Right renal cortex interstitium (tissue), 3 donors: ENCODE data around the gene CLCF1. TPM values are rescaled to one million over a fixed set of nuclear protein-coding genes. Genes with fewer than 3 reads are reported as not detected.

Source experiments
- DNase-seq, 3 donors: peaks; one replicate each; pipeline ENCODE4 v3.0.0-alpha.2; 2013; ENCODE audit warnings: low read depth in 3 of 3, low spot score in 2 of 3
- polyA plus RNA-seq, 3 donors: library from polyadenylated mRNA; unstranded; fragments of 120-200 nt; gene quantifications; one replicate each; pipeline ENCODE4 v1.2.1, GENCODE V29; 2013; ENCODE audit not compliant: insufficient read length in 3 of 3

CLCF1 gene
- polyA plus RNA-seq, 3 donors = 4.2 to 4.8 (median 4.5) TPM

- DNase-seq = no peak
Measured at GRCh38 chr11:67396587-67397389, 23.4 kb upstream of the CLCF1 start.

DNA sequence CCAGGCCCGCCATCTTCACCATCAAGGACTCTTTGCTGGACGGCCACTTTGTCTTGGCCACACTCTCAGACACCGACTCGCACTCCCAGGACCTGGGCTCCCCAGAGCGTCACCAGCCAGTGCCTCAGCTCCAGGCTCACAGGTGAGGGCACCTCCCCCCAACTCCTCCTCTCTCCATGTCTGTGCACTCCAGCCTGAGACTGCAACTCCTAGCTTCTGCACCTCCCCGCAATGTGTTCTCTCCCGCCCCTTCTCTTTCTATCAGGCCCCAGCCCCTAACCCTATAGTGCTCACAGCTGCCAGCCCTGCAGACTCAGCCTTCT, 22.8 kb upstream of the CLCF1 start:
- no peak for DNase-seq

- DNase-seq = no peak
Measured at GRCh38 chr11:67395555-67396258, 22.3 kb upstream of the CLCF1 start.

GRCh38 chr11:67393990-67394389, 20.6 kb upstream of the CLCF1 start:
- DNase-seq = no peak

DNA sequence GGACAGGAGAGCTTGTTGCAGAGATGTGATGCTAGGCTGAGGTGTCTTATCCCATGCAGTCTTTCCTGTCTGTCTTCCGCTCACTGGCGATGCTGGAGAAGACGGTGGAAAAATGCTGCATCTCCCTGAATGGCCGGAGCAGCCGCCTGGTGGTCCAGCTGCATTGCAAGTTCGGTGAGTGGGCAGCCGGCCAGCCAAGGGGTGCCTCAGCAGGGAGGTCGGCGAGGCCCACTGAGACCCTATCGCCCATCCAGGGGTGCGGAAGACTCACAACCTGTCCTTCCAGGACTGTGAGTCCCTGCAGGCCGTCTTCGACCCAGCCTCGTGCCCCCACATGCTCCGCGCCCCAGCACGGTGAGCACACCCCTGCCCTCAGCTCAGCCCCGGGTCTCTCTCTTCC, 20.0 kb upstream of the CLCF1 start:
- DNase-seq = no peak

DNA sequence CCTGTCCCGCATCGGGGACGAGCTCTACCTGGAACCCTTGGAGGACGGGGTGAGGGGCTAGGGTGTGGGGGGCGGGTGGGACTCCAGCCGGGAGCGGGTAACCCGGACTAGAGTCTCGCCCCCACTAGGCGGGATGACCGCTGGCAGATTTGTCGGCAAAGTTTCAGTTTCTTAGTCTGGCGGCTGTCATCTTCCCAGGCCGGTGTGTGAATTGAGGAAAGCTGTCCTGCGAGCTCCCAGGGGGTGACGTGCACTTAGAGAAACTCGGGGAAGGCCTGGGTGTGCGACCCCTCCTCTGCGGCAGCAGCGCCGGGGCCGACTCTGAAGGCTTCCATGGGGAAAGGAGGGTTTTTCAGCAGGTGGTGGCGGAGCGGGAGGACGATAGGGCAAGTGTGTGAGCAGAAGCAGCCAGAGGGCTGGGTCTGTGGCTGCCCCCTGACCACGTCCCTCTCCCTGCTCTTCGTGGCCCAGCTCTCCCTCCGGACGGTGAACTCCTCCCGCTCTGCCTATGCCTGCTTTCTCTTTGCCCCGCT, 18.9 kb upstream of the CLCF1 start:
- DNase-seq = no peak

DNA sequence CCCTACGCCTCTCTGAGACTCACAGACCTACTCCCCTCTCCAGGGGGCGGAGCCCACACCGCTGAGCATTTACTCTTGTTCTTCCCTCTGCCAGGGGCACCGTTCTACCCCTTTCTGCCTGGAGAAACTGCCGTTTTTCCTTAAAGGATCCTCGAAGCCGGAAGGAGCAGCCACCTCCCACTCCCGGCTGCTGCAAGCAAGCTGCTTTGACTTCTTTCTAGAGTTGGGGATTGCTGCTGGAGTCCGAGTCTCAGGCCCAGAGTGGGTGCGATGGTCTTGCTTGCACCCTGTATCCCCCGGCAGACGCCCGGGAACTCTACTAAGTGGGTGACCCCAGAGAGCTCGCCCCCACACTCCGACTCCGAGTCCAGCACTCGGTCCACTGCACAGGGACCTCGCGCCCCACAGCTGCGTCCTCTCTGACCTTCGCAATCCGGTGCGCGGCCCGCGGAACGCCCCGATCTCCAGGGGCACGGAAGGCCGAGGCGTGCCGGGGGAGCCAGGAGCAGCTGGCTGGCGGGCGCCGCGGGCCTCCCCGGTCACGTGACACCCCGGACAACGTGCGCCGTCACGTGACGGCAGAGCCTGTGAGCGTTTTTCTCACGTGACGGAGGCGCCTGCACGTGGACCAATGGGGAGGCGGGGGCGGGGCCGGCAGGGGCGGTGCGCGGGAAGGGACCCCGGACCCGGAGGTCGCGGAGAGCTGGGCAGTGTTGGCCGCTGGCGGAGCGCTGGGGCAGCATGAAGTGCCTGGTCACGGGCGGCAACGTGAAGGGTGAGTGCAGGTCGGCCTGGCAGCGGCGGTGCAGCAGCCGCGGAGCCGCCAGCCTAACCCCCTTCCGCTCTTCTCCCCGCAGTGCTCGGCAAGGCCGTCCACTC, 18.1 kb upstream of the CLCF1 start, which contains the start of gene RAD9A:
RAD9A (plus strand) TSS at position 683 of the 879 bp plus-strand sequence; CDS start at position 742, 59 bp downstream.
- peak in 1 of 3 donors; percentile 90 for DNase-seq

- no peak for DNase-seq
Measured at GRCh38 chr11:67390947-67391303, 17.5 kb upstream of the CLCF1 start.

- DNase-seq = no peak
Measured at GRCh38 chr11:67389477-67389876, 16.1 kb upstream of the CLCF1 start.

GRCh38 chr11:67387518-67387917, 14.1 kb upstream of the CLCF1 start:
- no peak for DNase-seq

GRCh38 chr11:67387069-67387468, 13.7 kb upstream of the CLCF1 start:
- DNase-seq = no peak

DNA sequence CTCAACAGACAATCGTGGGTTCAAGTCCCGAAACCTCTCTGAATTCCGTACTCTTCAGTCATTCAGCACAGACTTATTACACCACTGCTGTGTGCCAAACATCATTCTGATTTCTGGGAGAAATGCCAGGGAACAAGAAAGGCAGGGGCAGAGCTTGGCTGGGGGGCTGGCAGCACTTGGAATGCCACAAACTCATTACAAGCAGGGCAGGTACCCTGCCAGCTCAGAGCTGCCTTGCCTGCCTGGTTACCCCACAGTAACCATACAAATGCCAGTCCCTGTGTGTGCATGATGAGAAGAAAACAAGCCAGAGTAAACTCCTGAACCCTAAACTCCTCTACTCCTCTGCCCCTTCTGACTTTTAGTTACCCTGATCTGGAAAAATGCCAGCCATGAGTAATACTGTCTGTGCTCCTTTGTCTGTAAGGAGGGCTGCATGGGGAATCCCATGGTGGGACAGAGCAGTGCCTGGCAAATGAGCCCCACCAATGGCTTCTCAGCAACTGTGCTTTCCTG, 11.5 kb upstream of the CLCF1 start:
- DNase-seq = no peak

DNA sequence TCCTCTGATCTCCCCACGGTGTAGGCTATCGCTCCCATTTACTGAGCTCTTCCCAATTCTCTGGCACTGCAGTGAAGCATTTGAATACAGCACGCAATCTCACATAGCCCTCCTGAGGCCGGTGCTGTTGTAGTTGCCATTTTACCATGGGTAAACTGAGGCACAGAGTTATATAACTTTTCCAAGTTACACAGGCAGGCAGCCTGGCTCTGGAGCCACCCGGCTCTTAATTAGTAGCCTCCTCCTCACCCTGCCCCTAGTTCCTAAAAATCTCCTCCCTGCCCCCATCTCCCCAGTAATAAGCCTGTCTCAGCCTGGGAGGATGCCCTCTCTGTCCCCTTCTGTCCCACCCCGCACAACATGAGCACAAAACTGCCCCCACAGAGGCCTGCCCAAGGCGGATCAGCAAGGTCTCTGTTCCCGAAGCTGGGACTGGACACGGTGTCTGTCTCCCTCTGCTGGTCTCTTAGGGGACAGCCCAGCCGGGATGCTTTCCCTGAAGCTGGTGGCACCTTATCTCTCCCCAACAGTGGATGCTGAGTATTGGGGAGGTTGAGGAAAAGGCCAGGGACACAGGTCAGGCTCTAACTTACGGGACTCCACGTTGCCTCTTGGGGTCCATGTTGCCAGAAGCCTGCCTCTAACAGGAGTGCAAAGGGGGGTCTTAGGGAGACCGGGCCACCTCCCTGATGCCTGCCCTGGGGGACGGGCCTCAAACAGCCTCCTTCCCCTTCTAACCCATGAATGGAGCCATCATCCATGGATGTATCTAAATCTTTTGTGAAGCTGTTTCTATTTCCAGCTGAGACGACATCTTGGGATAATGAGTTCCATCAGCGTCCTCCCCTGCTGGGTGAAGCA, 9.1 kb upstream of the CLCF1 start:
- DNase-seq = no peak

GRCh38 chr11:67381244-67381972, 8.0 kb upstream of the CLCF1 start:
- DNase-seq = no peak

- no peak for DNase-seq
Measured at GRCh38 chr11:67379061-67380058, 6.0 kb upstream of the CLCF1 start.

DNA sequence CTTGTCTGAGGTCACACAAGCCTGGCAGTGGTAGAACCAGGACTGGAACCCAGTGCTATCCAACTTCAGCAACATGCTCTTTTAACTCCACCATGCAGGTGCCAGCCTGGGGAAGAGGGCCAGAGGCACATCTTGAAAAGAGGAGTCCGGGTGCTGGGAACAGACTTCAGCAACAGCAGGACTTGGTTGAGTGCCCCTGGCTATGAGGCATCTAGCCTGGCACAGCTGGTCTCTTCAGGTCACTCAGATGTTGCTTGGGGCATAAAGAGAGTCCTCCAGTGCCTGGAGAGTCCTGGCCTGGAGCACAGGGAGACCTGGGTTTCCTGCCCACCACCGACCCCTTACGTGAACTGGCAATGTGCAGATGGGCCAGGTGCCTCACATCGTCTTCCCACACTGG, 5.1 kb upstream of the CLCF1 start:
- DNase-seq = no peak

GRCh38 chr11:67376873-67377808, 3.7 kb upstream of the CLCF1 start:
- DNase-seq = no peak
